ENCODE measurements around the gene GPR68.

- TF ChIP-seq KLF17 (tag by site-specific recombination; IDR thresholded peaks at IDR 0.05): no peak
- TF ChIP-seq ZNF324 (tag by site-specific recombination; IDR thresholded peaks at IDR 0.05): no peak
- no peak for TF ChIP-seq ZNF221 (tag by site-specific recombination; IDR thresholded peaks at IDR 0.05; ENCODE audit: borderline replicate concordance)
- no peak for TF ChIP-seq ZNF544 (tag by site-specific recombination; IDR thresholded peaks at IDR 0.05)
- TF ChIP-seq CTCF (tag by site-specific recombination; IDR thresholded peaks at IDR 0.05): no peak
These were observed 12.5 kb downstream of the GPR68 start for GRCh38 chr14:91232052-91232451.
